Measurements from ENCODE around the gene PACRG. TPM values are rescaled to one million over a fixed set of nuclear protein-coding genes. Genes with fewer than 3 reads are reported as not detected.

The PACRG gene
- total RNA-seq, 1 donor from 2014 or later, result under 0.01 TPM

- DNase-seq (ENCODE audit: low read depth in 2 of 2), result no peak
Observed at GRCh38 chr6:163080228-163080627, 352.5 kb downstream of the PACRG start.

GRCh38 chr6:163083141-163083540 lies 355.4 kb downstream of the PACRG start:
- DNase-seq (ENCODE audit: low read depth in 2 of 2), result no peak

- no peak for DNase-seq (ENCODE audit: low read depth in 2 of 2)
Observed at GRCh38 chr6:163085426-163085825, 357.7 kb downstream of the PACRG start.

GRCh38 chr6:163085861-163086623 lies 358.3 kb downstream of the PACRG start:
- no peak for DNase-seq (ENCODE audit: low read depth in 2 of 2)

- no peak for DNase-seq (ENCODE audit: low read depth in 2 of 2)
Observed at GRCh38 chr6:163086624-163086920, 358.8 kb downstream of the PACRG start.

- no peak for DNase-seq (ENCODE audit: low read depth in 2 of 2)
Observed at GRCh38 chr6:163087981-163088380, 360.2 kb downstream of the PACRG start.

- DNase-seq (ENCODE audit: low read depth in 2 of 2), result no peak
Observed at GRCh38 chr6:163092876-163093275, 365.1 kb downstream of the PACRG start.

GRCh38 chr6:163094881-163095280 lies 367.1 kb downstream of the PACRG start:
- no peak for DNase-seq (ENCODE audit: low read depth in 2 of 2)

GRCh38 chr6:163095401-163095800 lies 367.6 kb downstream of the PACRG start:
- no peak for DNase-seq (ENCODE audit: low read depth in 2 of 2)

GRCh38 chr6:163098827-163099479 lies 371.2 kb downstream of the PACRG start:
- no peak for DNase-seq (ENCODE audit: low read depth in 2 of 2)

- no peak for DNase-seq (ENCODE audit: low read depth in 2 of 2)
Observed at GRCh38 chr6:163099621-163100171, 371.9 kb downstream of the PACRG start.

GRCh38 chr6:163100259-163100658 lies 372.5 kb downstream of the PACRG start:
- DNase-seq (ENCODE audit: low read depth in 2 of 2), result no peak

- DNase-seq (ENCODE audit: low read depth in 2 of 2), result no peak
Observed at GRCh38 chr6:163113358-163113962, 385.7 kb downstream of the PACRG start.

- DNase-seq (ENCODE audit: low read depth in 2 of 2), result no peak
Observed at GRCh38 chr6:163118941-163119340, 391.2 kb downstream of the PACRG start.

GRCh38 chr6:163120223-163120622 lies 392.4 kb downstream of the PACRG start:
- DNase-seq (ENCODE audit: low read depth in 2 of 2), result no peak

GRCh38 chr6:163121270-163121669 lies 393.5 kb downstream of the PACRG start:
- no peak for DNase-seq (ENCODE audit: low read depth in 2 of 2)

- no peak for DNase-seq (ENCODE audit: low read depth in 2 of 2)
Observed at GRCh38 chr6:163122365-163122764, 394.6 kb downstream of the PACRG start.

GRCh38 chr6:163123098-163123497 lies 395.3 kb downstream of the PACRG start:
- DNase-seq (ENCODE audit: low read depth in 2 of 2), result no peak

GRCh38 chr6:163126741-163127140 lies 399.0 kb downstream of the PACRG start:
- DNase-seq (ENCODE audit: low read depth in 2 of 2), result no peak

GRCh38 chr6:163127587-163127986 lies 399.8 kb downstream of the PACRG start:
- DNase-seq (ENCODE audit: low read depth in 2 of 2), result no peak

GRCh38 chr6:163128324-163128723 lies 400.6 kb downstream of the PACRG start:
- DNase-seq (ENCODE audit: low read depth in 2 of 2), result no peak

GRCh38 chr6:163132050-163132750 lies 404.4 kb downstream of the PACRG start:
- no peak for DNase-seq (ENCODE audit: low read depth in 2 of 2)
